Ammon's horn (tissue), 1 donor: ENCODE data around the gene TMEM97.
A peak's percentile ranks its signal among the peaks of the same experiment; 100 is the strongest.
"Not testable (repeated sequence)": the region's sequence is repeated elsewhere in the genome, so short reads cannot be mapped to it uniquely, and the experiment has no call there.

ENCODE experiments used
- DNase-seq: peaks from one replicate; pipeline ENCODE4 v3.0.0-alpha.2; 2016; ENCODE audit warnings: low spot score

TMEM97 gene

GRCh38 chr17:28338056-28338768 lies 19.2 kb downstream of the TMEM97 start:
- DNase-seq: no peak

- DNase-seq: not testable (repeated sequence)
These were observed 19.8 kb downstream of the TMEM97 start for GRCh38 chr17:28338769-28339212.

DNA sequence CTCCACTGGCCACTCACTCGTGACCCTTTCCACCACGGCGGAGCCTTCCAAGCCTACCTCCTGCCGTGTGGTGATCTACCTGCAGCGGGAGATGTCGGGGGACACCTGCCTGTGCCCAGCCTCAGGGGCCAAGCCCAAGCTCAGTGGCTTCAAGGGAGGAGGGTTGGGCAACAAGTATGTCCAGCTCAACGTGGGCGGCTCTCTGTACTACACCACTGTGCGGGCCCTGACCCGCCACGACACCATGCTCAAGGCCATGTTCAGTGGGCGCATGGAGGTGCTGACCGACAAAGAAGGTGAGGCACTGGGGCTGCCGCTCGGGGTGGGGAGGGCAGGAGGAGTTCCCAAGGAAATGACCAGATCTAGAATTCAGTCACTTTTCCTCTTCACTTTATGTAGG lies 20.4 kb downstream of the TMEM97 start:
- DNase-seq: no peak

GRCh38 chr17:28340374-28340773 lies 21.4 kb downstream of the TMEM97 start:
- DNase-seq: no peak

GRCh38 chr17:28341516-28341915 lies 22.5 kb downstream of the TMEM97 start:
- DNase-seq: no peak

DNA sequence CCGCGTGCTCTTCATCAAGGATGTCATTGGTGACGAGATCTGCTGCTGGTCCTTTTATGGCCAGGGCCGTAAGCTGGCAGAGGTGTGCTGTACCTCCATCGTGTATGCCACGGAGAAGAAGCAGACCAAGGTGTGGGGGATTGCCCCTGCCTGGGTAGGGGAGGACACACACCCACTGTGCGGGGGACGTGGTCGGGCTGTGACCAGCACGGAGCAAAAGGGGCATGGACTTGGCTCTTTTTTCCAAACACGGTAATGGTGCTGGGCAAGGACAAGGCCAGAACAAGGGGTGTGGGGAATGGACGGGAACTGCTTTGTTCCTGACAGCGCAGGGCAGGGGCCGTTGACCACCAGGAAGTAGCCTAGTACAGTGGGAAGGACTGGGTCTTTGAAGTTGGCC lies 23.3 kb downstream of the TMEM97 start:
- DNase-seq: no peak

DNA sequence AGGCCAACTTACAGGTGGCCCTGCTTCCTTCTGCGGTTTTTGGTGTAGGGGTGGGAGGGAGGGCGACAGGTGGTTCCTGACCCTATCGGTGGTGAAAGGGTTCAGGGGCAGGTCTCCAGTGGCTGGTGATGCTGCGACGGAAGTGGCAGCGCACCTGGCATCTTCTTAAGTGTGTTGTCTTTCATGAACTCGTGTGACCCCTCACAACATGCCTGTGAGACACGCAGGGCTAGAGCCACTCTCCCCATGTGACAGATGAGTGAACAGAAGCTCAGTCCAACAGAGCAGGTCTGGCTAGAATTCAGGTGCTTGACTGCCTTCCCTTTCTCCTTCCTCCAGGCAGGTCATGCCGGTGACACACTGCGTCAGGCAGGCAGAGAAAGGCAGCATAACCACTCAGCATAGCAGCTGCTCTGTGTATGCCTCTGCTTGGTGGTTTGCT lies 24.5 kb downstream of the TMEM97 start:
- DNase-seq: no peak

DNA sequence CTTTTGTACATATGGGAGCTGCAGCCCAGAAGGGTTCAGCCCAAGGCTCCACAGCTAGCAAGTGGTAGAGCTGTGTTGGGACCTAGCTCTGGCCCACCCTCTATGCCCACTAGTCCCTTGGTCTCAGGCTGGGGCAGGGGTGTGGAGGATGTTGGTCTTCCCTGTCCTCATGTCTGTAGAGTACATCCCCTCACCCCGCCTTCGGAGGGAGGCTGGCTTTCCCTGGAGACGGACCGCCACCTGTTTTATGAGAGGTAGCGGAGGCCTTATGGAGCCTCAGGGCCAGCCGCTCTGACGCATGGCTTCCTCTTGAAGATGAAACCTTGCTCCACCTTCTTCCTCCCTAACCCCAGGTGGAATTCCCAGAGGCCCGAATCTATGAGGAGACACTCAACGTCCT lies 25.0 kb downstream of the TMEM97 start:
- DNase-seq: no peak

- DNase-seq: no peak
These were observed 25.5 kb downstream of the TMEM97 start for GRCh38 chr17:28344435-28344901.

GRCh38 chr17:28345419-28346198 lies 26.6 kb downstream of the TMEM97 start:
- no peak for DNase-seq

- DNase-seq: no peak
These were observed 27.2 kb downstream of the TMEM97 start for GRCh38 chr17:28346199-28346580.

DNA sequence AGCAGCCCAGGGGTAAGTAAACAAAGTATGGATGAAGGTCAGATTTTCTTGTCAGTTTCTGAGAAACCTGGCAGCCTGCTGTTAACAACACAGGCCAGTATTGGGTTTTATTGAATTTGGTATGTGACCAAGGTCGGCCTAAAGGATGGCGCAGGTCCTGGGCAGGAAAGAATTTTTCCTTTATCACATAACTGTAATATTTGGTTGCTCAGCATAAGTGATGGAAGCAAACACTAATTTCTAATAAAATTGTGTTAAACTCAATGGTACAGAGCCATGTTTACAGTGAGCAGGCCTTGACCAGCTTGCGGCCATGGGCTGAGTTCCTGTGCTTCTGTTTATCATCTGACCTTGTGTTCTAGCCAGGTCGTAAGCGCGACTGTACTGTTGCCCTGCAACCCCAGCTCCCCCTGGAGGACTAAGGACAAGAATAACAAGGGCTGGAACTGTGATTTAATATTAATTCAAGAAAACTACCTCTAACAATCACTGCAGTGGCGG lies 27.8 kb downstream of the TMEM97 start:
- no peak for DNase-seq

DNA sequence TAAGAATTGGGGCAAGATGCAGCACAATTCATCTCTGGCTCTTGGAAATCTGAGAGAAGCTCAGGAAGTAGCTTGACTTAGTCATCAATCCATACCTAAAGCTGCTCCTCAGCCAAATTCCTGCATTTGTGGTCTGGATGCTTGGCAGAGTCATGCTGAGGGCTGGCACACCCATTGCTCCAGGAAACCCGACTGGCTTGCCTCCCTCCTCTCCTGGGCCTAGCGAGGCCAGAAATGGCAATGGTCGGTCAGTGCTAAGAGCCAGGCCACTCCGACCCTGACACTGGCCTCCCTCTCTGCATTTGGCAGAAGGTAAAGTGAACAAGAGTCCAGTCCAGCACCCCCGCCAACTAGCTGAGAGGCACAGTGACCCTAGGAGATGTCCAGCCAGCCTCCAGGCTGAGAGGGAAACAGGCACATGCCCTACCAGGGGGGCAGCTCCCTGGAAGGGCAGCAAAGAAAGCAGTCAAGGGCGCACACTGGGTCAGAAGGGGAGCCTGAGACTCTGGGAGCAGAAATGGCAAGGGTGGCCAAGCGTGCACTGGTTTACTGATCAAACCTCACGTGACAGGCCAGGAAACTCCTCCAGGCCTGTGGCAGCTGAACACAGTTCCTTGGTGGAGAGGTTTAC lies 28.4 kb downstream of the TMEM97 start:
- no peak for DNase-seq

DNA sequence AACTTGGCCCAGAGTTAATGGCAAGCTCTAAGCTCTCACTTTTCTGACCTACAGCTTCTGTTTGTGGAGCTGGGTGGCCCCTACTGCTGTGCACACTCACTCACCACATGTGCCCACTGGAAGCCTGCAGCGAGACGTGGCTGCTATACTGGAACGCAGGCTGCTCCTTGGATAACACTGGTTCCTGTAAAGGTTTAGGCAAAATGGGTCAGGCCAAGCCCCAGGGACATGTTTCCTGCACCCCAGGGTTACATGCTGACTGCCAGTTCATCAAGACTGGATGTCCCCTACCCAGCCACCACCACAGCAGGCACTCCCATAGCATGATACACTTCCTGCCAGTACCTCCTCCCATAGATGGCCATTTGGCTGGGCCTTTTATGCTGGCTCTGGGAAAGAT lies 30.0 kb downstream of the TMEM97 start:
- no peak for DNase-seq

- no peak for DNase-seq
These were observed 31.3 kb downstream of the TMEM97 start for GRCh38 chr17:28350271-28350670.

DNA sequence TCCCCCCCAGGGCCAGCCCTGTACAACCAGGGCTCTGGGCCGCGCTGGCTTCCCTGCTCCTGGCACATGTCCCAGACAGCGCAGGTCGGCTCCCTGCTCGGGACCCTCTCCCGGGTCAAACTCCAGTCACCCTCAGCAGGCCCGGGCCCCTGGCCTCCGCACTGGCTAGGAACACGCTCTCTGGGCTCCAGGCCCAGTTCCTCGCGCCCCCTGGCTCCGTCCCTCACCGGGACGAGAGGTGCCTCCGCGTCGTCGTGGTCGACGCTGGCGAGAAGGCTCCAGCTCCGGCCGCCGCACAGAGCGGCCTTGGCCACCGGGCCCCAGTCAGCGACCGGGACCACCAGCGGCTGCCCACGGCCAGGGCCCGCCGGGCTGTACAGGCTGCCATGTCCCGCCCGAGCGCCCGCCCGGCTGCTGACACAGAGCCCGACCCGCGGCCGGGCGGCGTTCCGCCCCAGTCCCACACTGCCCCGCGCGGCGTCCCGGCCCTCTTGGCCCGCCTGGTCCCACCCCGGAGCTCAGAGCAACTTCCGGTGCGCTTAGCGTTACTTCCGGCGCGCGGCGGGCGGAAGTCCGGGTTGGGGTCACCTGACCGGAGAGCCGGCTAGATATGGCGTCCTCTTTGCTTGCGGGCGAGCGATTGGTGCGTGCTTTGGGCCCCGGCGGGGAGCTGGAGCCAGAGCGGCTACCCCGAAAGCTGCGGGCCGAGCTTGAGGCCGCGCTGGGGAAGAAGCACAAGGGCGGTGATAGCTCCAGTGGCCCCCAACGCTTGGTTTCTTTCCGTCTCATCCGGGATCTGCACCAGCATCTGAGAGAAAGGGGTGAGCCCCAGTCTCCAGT lies 38.3 kb downstream of the TMEM97 start, which contains the start of gene POLDIP2:
Gene POLDIP2, minus strand, starts transcription at position 467 of the 840 bp plus-strand sequence. Its CDS starts 79 bp downstream, at position 388.
- peak; percentile 93 for DNase-seq

DNA sequence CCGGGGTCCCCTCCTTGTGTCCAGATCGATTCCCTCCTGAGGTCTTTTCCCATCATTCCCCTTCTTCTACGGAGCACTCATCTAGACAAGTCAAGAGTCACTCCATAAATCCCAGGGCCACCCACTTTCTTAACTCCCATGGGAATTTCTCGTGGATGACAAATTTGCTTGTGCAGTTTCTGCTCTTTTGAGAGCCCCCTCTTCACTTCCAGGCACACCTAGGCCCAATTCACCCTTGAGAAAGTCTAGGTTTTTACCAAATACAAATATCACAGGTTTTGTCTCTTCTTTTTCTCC lies 38.8 kb downstream of the TMEM97 start:
- DNase-seq: no peak

DNA sequence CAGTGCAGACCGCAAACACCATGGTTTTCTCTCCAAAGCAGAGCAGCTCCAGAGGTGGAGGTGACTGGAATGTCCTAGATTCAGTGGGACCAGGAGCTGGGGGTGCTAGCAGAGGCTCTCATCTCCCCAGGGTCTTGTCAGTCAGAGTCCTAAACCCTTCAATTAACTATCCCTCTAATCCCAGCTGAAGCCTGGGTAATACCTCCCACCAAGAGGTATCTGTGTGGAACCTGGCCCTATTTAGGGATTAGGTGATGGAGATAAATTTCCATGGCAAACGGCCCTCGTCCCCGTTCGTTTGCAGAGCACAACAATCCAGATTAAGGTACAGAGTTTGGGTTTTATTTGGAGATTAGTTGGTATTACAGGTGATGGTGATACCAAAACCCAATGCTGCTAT lies 44.2 kb downstream of the TMEM97 start:
- DNase-seq: no peak

DNA sequence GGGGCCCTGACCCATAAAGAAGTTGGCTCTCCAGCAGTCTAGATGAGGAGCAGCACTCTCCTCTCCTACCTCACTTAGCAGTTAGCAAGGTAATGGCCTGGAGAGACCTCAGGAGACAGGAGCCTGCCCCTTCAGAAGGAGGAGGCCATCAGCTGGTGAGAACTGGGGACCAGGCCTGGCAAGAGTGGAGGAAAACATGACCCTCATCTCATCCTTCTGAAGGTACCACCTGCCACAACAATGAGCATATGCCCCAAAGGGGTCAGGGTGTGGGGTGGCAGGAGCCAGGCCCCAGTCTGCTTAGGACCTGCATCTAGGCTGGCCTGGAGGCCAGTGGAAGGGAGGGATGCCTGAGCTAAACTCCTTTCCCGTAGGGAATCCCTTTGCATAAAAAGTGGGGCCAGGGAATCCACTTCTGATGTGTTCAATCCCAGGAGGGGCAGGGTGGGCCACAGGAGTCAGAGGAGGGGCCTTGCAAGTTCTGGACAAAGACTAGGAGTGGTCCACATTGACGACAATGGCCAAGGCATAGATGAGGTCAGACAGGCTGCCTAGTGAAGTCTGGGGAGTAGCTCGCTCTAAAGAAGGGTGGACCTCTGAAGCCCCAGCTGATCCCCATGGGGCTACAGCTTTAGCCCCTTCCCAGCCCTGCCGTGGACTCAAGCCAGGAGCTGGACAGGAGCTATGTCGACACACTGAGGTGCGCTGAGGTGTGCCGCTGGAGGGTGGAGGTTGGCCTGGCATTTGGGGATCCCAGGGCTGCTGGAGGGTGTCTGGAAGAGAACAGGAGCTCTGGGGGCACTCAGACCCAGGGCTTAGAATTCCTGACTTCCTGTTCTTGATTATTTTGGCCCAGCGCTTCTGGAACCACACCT lies 45.0 kb downstream of the TMEM97 start:
- no peak for DNase-seq

DNA sequence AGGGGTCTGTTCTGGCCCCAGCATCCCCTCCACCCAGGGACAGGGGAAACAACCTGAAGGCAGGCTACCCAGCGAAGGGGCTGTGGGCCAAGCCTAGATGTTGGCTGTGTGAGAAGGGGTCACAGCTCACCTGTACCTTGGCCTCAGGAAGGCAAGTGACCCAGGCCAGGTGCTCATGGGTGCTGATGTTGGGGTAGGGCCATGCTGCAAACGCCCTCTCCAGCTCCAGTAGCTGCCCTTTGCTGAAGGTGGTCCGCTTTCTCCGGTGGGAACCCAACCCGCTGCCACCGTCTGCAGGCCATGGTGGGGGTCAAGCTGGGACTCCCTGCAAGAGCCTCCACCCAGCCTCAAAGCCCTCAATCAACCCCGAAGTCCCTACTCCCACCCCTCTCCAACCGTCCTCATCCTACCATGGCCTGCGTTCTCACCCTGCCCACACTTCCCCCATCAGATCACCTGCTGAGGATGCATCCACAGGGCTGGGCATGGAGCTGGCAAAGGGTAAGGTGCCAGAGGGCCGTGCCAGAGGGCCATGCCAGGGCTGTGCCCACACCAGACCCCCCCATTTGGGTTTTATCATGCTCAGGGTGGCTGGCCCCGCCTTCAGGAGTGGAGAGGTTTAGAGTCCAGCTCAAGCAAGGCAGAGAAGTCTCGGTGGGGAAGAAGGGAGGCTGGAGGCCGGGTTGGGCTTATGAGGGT lies 45.8 kb downstream of the TMEM97 start, which contains the start of gene SEBOX:
Gene SEBOX, minus strand, starts transcription at position 535 of the 699 bp plus-strand sequence. Its CDS starts 48 bp downstream, at position 487.
- DNase-seq: no peak
